ENCODE results near the gene EHHADH.
"Not testable (repeated sequence)": the region's sequence is repeated elsewhere in the genome, so short reads cannot be mapped to it uniquely, and the experiment has no call there.

EHHADH gene

GRCh38 chr3:185251272-185251671, 2.6 kb downstream of the EHHADH start:
- no peak for DNase-seq (ENCODE audit: low read depth)

- DNase-seq (ENCODE audit: low read depth) = no peak
These were observed 3.2 kb downstream of the EHHADH start for GRCh38 chr3:185250653-185251052.

GRCh38 chr3:185250247-185250646, 3.6 kb downstream of the EHHADH start:
- DNase-seq (ENCODE audit: low read depth) = no peak

GRCh38 chr3:185242642-185243041, 11.2 kb downstream of the EHHADH start:
- no peak for DNase-seq (ENCODE audit: low read depth)

- no peak for DNase-seq (ENCODE audit: low read depth)
These were observed 16.9 kb downstream of the EHHADH start for GRCh38 chr3:185236969-185237368.

GRCh38 chr3:185233328-185233727, 20.5 kb downstream of the EHHADH start:
- DNase-seq (ENCODE audit: low read depth) = no peak

GRCh38 chr3:185226526-185226925, 27.3 kb downstream of the EHHADH start:
- DNase-seq (ENCODE audit: low read depth) = not testable (repeated sequence)

GRCh38 chr3:185225523-185225922, 28.3 kb downstream of the EHHADH start:
- no peak for DNase-seq (ENCODE audit: low read depth)

GRCh38 chr3:185225080-185225479, 28.8 kb downstream of the EHHADH start:
- no peak for DNase-seq (ENCODE audit: low read depth)

- no peak for DNase-seq (ENCODE audit: low read depth)
These were observed 32.6 kb downstream of the EHHADH start for GRCh38 chr3:185221203-185221602.

GRCh38 chr3:185216607-185216958, 37.3 kb downstream of the EHHADH start:
- no peak for DNase-seq (ENCODE audit: low read depth)

- DNase-seq (ENCODE audit: low read depth) = no peak
These were observed 37.8 kb downstream of the EHHADH start for GRCh38 chr3:185215873-185216606.

GRCh38 chr3:185212559-185212958, 41.3 kb downstream of the EHHADH start:
- no peak for DNase-seq (ENCODE audit: low read depth)

GRCh38 chr3:185212086-185212485, 41.8 kb downstream of the EHHADH start:
- DNase-seq (ENCODE audit: low read depth) = no peak

- no peak for DNase-seq (ENCODE audit: low read depth)
These were observed 43.2 kb downstream of the EHHADH start for GRCh38 chr3:185210621-185211142.

- DNase-seq (ENCODE audit: low read depth) = no peak
These were observed 45.0 kb downstream of the EHHADH start for GRCh38 chr3:185208823-185209222.

- no peak for DNase-seq (ENCODE audit: low read depth)
These were observed 45.7 kb downstream of the EHHADH start for GRCh38 chr3:185207931-185208746.

- no peak for DNase-seq (ENCODE audit: low read depth)
These were observed 46.4 kb downstream of the EHHADH start for GRCh38 chr3:185207481-185207880.

GRCh38 chr3:185205865-185206264, 48.0 kb downstream of the EHHADH start:
- DNase-seq (ENCODE audit: low read depth) = no peak

- no peak for DNase-seq (ENCODE audit: low read depth)
These were observed 49.0 kb downstream of the EHHADH start for GRCh38 chr3:185204894-185205293.

- DNase-seq (ENCODE audit: low read depth) = no peak
These were observed 53.2 kb downstream of the EHHADH start for GRCh38 chr3:185200639-185201038.

- no peak for DNase-seq (ENCODE audit: low read depth)
These were observed 54.2 kb downstream of the EHHADH start for GRCh38 chr3:185199671-185200070.

GRCh38 chr3:185199206-185199605, 54.6 kb downstream of the EHHADH start:
- DNase-seq (ENCODE audit: low read depth) = no peak

Measured in stimulated activated CD8-positive, alpha-beta memory T cell treated with anti-CD3 and anti-CD28 coated beads, Interleukin-12 subunit alpha, Interleukin-12 subunit beta, amount 100 ng/mL, for 1 hour (primary cell).